Erythroblast (primary cell): ENCODE measurements around the gene ARTN.

Experiments
- GATA1 ChIP-seq: IDR thresholded peaks from 2 replicates; pipeline ENCODE4 v1.6.1; 2011; ENCODE audit warnings: low read depth, mild to moderate bottlenecking, control low read depth, low read length, moderate library complexity
- POLR2A ChIP-seq: IDR thresholded peaks from 2 replicates; pipeline ENCODE4 v1.6.1; 2011; ENCODE audit warnings: mild to moderate bottlenecking, low read length

DNA sequence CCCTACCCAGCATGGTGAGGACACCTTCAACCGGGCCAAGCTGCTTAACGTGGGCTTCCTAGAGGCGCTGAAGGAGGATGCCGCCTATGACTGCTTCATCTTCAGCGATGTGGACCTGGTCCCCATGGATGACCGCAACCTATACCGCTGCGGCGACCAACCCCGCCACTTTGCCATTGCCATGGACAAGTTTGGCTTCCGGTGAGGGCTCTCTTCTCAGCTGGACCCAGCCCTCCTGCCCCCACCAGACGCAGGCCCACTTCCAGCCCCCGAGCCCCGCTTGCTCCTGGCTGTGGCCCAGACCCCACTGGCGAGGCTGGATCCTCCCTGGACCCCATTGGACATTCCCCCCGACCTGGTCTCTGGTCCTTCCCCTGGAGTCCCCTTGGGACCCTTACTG is 51.3 kb downstream of the ARTN start:
- TF ChIP-seq POLR2A (no peak), GATA1 (no peak)
